ENCODE results near the gene ATP1A1.

Gene ATP1A1

DNA sequence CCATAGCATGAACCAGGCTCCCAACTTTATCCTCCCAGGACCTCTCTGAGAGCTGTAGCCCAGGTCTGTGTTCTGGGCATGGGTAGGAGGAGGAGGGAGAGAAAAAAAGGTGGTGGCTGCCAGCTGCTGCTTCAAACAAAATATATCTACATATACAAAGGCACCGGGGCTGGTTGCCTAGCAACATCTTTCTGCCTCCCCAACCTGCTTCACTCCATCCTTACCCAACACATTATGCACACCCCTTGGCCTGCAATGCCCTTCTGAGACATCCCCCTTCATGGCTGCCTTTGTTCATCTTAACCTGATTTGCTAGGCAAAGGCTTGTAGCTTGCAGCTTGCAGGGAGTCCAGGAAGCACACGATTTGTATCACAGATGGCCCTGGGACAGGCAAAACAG lies 27.2 kb upstream of the ATP1A1 start:
- Histone ChIP-seq H3K9ac (ENCODE audit: low read depth, low read length) (no peak overlapping the region), H3K4me1 (ENCODE audit: control insufficient read depth, insufficient read depth, low read length) (peaks cover 27% of the 10 kb centered on the region), H3K36me3 (ENCODE audit: control insufficient read depth, insufficient read depth, low read length) (no peaks in the 10 kb centered on the region), H3K4me3 (ENCODE audit: low read depth, low read length) (no peak overlapping the region), H3K27ac (ENCODE audit: low read depth, low read length) (no peak overlapping the region), H3K27me3 (ENCODE audit: control insufficient read depth, insufficient read depth, low read length) (no peaks in the 10 kb centered on the region), H3K9me3 (ENCODE audit: control insufficient read depth, insufficient read depth, low read length) (no peaks in the 10 kb centered on the region)

GRCh38 chr1:116346943-116347673 lies 25.9 kb upstream of the ATP1A1 start:
- H3K9me3 ChIP-seq (ENCODE audit: control insufficient read depth, insufficient read depth, low read length) = no peaks in the 10 kb centered on the region
- no peaks in the 10 kb centered on the region for H3K27me3 ChIP-seq (ENCODE audit: control insufficient read depth, insufficient read depth, low read length)
- H3K4me1 ChIP-seq (ENCODE audit: control insufficient read depth, insufficient read depth, low read length) = peaks cover 27% of the 10 kb centered on the region
- H3K36me3 ChIP-seq (ENCODE audit: control insufficient read depth, insufficient read depth, low read length) = no peaks in the 10 kb centered on the region
- no peak overlapping the region for H3K4me3 ChIP-seq (ENCODE audit: low read depth, low read length)
- no peak overlapping the region for H3K27ac ChIP-seq (ENCODE audit: low read depth, low read length)
- no peak overlapping the region for H3K9ac ChIP-seq (ENCODE audit: low read depth, low read length)

GRCh38 chr1:116347696-116348095 lies 25.3 kb upstream of the ATP1A1 start:
- Histone ChIP-seq H3K4me1 (ENCODE audit: control insufficient read depth, insufficient read depth, low read length) (peaks cover 27% of the 10 kb centered on the region), H3K27me3 (ENCODE audit: control insufficient read depth, insufficient read depth, low read length) (no peaks in the 10 kb centered on the region), H3K36me3 (ENCODE audit: control insufficient read depth, insufficient read depth, low read length) (no peaks in the 10 kb centered on the region), H3K4me3 (ENCODE audit: low read depth, low read length) (no peak overlapping the region), H3K9ac (ENCODE audit: low read depth, low read length) (no peak overlapping the region), H3K9me3 (ENCODE audit: control insufficient read depth, insufficient read depth, low read length) (no peaks in the 10 kb centered on the region), H3K27ac (ENCODE audit: low read depth, low read length) (no peak overlapping the region)

DNA sequence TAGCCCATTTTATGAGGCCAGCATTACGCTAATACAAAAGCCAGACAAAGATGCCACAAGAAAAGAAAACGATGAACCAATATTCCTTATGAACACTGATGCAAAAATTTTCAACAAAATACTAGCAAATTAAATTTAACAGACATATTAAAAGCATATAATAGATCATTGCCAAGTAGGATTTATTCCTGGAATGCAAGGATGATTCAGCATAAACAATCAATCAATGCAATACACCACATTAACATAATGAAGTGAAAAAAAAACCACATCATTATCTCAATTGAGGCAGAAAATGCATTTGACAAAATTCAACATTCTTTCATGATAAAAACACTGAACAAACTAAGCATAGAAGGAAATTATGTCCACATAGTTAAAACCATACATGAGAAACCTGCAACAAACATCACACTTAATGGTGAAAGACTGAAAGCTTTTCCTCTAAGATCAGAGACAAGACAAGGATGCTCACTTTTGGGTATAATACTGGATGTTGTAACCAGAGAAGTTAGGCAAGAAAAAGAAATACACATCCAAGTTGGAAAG lies 22.9 kb upstream of the ATP1A1 start:
- Histone ChIP-seq H3K4me1 (ENCODE audit: control insufficient read depth, insufficient read depth, low read length) (peaks cover 27% of the 10 kb centered on the region), H3K27me3 (ENCODE audit: control insufficient read depth, insufficient read depth, low read length) (no peaks in the 10 kb centered on the region), H3K9me3 (ENCODE audit: control insufficient read depth, insufficient read depth, low read length) (no peaks in the 10 kb centered on the region), H3K4me3 (ENCODE audit: low read depth, low read length) (no peak overlapping the region), H3K36me3 (ENCODE audit: control insufficient read depth, insufficient read depth, low read length) (no peaks in the 10 kb centered on the region), H3K27ac (ENCODE audit: low read depth, low read length) (no peak overlapping the region), H3K9ac (ENCODE audit: low read depth, low read length) (no peak overlapping the region)

- Histone ChIP-seq H3K4me3 (ENCODE audit: low read depth, low read length) (no peak overlapping the region), H3K4me1 (ENCODE audit: control insufficient read depth, insufficient read depth, low read length) (peaks cover 16% of the 10 kb centered on the region), H3K27me3 (ENCODE audit: control insufficient read depth, insufficient read depth, low read length) (no peaks in the 10 kb centered on the region), H3K36me3 (ENCODE audit: control insufficient read depth, insufficient read depth, low read length) (no peaks in the 10 kb centered on the region), H3K9ac (ENCODE audit: low read depth, low read length) (no peak overlapping the region), H3K27ac (ENCODE audit: low read depth, low read length) (no peak overlapping the region), H3K9me3 (ENCODE audit: control insufficient read depth, insufficient read depth, low read length) (no peaks in the 10 kb centered on the region)
Observed at GRCh38 chr1:116351914-116352313, 21.1 kb upstream of the ATP1A1 start.

GRCh38 chr1:116352349-116352813 lies 20.7 kb upstream of the ATP1A1 start:
- H3K4me1 ChIP-seq (ENCODE audit: control insufficient read depth, insufficient read depth, low read length) = peaks cover 11% of the 10 kb centered on the region
- no peak overlapping the region for H3K9ac ChIP-seq (ENCODE audit: low read depth, low read length)
- no peaks in the 10 kb centered on the region for H3K36me3 ChIP-seq (ENCODE audit: control insufficient read depth, insufficient read depth, low read length)
- H3K9me3 ChIP-seq (ENCODE audit: control insufficient read depth, insufficient read depth, low read length) = no peaks in the 10 kb centered on the region
- no peak overlapping the region for H3K27ac ChIP-seq (ENCODE audit: low read depth, low read length)
- no peaks in the 10 kb centered on the region for H3K27me3 ChIP-seq (ENCODE audit: control insufficient read depth, insufficient read depth, low read length)
- H3K4me3 ChIP-seq (ENCODE audit: low read depth, low read length) = no peak overlapping the region

GRCh38 chr1:116353155-116353554 lies 19.9 kb upstream of the ATP1A1 start:
- Histone ChIP-seq H3K4me1 (ENCODE audit: control insufficient read depth, insufficient read depth, low read length) (0 out of 2 replicates have a peak, but pooled peaks cover 5% of the 10 kb centered on the region), H3K27ac (ENCODE audit: low read depth, low read length) (no peak overlapping the region)

GRCh38 chr1:116356067-116356466 lies 17.0 kb upstream of the ATP1A1 start:
- H3K4me3 ChIP-seq (ENCODE audit: low read depth, low read length) = no peak overlapping the region
- H3K27ac ChIP-seq (ENCODE audit: low read depth, low read length) = no peak overlapping the region
- H3K36me3 ChIP-seq (ENCODE audit: control insufficient read depth, insufficient read depth, low read length) = no peaks in the 10 kb centered on the region
- H3K4me1 ChIP-seq (ENCODE audit: control insufficient read depth, insufficient read depth, low read length) = peaks cover 6% of the 10 kb centered on the region
- H3K9ac ChIP-seq (ENCODE audit: low read depth, low read length) = no peak overlapping the region
- H3K9me3 ChIP-seq (ENCODE audit: control insufficient read depth, insufficient read depth, low read length) = no peaks in the 10 kb centered on the region
- no peaks in the 10 kb centered on the region for H3K27me3 ChIP-seq (ENCODE audit: control insufficient read depth, insufficient read depth, low read length)

More at GRCh38 chr1:116353155-116353554, 19.9 kb upstream of the ATP1A1 start:
- H3K9ac ChIP-seq (ENCODE audit: low read depth, low read length) = no peak overlapping the region
- no peak overlapping the region for H3K4me3 ChIP-seq (ENCODE audit: low read depth, low read length)
- no peaks in the 10 kb centered on the region for H3K36me3 ChIP-seq (ENCODE audit: control insufficient read depth, insufficient read depth, low read length)
- no peaks in the 10 kb centered on the region for H3K9me3 ChIP-seq (ENCODE audit: control insufficient read depth, insufficient read depth, low read length)
- H3K27me3 ChIP-seq (ENCODE audit: control insufficient read depth, insufficient read depth, low read length) = no peaks in the 10 kb centered on the region

DNA sequence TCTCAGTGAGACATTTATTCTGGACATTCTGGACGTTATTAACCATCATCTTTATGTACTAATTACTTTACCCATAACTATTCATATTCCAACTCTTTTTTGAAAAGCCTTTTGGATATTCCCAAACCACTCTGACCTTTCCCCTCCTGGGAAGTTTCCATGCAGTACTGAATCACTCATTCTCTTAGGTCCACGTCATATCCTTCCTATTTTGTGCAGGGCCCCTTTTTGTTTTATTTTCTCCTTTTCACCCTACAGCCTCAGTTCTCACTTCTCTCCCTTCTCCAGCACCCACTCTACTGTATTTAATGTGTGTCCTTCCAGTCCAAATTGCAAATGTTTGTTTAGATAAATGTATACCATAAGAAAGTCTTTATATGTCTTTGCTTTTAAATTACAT lies 16.4 kb upstream of the ATP1A1 start:
- Histone ChIP-seq H3K9me3 (ENCODE audit: control insufficient read depth, insufficient read depth, low read length) (no peaks in the 10 kb centered on the region), H3K27me3 (ENCODE audit: control insufficient read depth, insufficient read depth, low read length) (no peaks in the 10 kb centered on the region), H3K27ac (ENCODE audit: low read depth, low read length) (no peak overlapping the region), H3K9ac (ENCODE audit: low read depth, low read length) (no peak overlapping the region), H3K4me3 (ENCODE audit: low read depth, low read length) (no peak overlapping the region), H3K36me3 (ENCODE audit: control insufficient read depth, insufficient read depth, low read length) (no peaks in the 10 kb centered on the region), H3K4me1 (ENCODE audit: control insufficient read depth, insufficient read depth, low read length) (peaks cover 6% of the 10 kb centered on the region)

DNA sequence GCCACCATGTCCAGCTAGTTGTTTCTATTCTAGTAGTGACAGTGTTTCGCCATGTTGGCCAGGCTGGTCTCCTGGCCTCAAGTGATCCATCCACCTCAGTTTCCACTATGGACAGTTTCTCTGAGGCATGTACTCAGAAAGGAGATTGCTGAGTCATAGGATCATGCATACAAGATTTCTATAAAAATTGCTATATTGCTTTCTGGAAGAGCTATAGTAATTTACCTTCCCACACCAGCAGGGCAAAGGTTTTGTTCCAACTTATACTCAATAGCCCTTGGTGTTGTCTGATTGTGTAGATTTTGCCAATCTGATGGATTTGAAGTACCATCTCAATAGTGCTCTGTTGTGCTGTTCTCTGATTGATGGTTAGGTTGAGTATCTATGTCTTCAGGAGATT lies 15.6 kb upstream of the ATP1A1 start:
- Histone ChIP-seq H3K4me3 (ENCODE audit: low read depth, low read length) (no peak overlapping the region), H3K4me1 (ENCODE audit: control insufficient read depth, insufficient read depth, low read length) (peaks cover 6% of the 10 kb centered on the region), H3K9ac (ENCODE audit: low read depth, low read length) (no peak overlapping the region), H3K9me3 (ENCODE audit: control insufficient read depth, insufficient read depth, low read length) (no peaks in the 10 kb centered on the region), H3K27ac (ENCODE audit: low read depth, low read length) (no peak overlapping the region), H3K36me3 (ENCODE audit: control insufficient read depth, insufficient read depth, low read length) (no peaks in the 10 kb centered on the region), H3K27me3 (ENCODE audit: control insufficient read depth, insufficient read depth, low read length) (no peaks in the 10 kb centered on the region)

DNA sequence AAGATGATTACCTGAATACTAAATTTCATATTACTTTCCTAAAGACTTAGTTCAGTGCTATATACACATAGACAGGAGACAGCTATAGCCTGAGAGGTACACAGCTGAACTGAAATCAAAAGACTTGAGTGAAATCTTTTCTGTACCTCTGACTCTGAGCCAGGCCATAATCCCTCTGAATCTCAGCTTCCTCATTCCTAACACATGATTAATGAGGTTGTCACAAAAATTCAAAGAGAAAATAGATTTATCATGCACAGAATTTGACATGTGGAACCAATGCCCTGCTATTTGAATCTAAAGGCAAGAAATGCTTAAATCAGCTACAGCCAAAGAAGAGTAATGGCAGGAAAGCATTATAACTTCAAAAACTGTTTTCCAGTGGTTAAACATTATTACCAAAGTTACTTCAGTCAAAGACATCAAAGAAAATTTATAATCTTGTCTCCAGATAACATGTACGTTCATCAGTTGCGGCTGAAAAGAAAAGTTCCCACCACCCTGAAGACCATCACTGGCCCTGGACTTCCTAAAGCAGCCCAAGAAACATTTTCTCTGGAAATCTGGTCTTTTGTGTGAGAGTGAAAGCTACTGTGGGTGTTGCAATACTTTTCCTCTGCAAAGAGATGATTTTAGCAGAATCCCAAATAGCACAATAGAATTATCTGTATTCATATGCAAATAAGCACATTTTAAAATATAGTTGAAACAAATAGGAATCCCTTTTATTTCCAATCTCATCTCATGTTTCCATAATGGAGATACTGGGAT lies 13.8 kb upstream of the ATP1A1 start:
- no peaks in the 10 kb centered on the region for H3K27me3 ChIP-seq (ENCODE audit: control insufficient read depth, insufficient read depth, low read length)
- no peaks in the 10 kb centered on the region for H3K36me3 ChIP-seq (ENCODE audit: control insufficient read depth, insufficient read depth, low read length)
- H3K4me3 ChIP-seq (ENCODE audit: low read depth, low read length) = no peak overlapping the region
- H3K9me3 ChIP-seq (ENCODE audit: control insufficient read depth, insufficient read depth, low read length) = no peaks in the 10 kb centered on the region
- H3K4me1 ChIP-seq (ENCODE audit: control insufficient read depth, insufficient read depth, low read length) = peaks cover 6% of the 10 kb centered on the region
- no peak overlapping the region for H3K27ac ChIP-seq (ENCODE audit: low read depth, low read length)
- H3K9ac ChIP-seq (ENCODE audit: low read depth, low read length) = no peak overlapping the region

Data from HUES48 (cell line).